HepG2 (cell line): ENCODE data around the gene SEPTIN5. TPM values are rescaled to one million over a fixed set of nuclear protein-coding genes. Genes with fewer than 3 reads are reported as not detected.

Source experiments
- ATAC-seq: fragments of 200-7000 bp; cut with Tn5 transposase; 3 replicates; pipeline ENCODE4 v1.9.1; 2020; ENCODE audit warnings: mild to moderate bottlenecking, moderate library complexity
- BruUV-seq: library from RNA; stranded (reverse); fragments of 400-500 nt; replicated peaks from 2 replicates; lab custom pipeline; 2021; lab: Mats Ljungman, UMichigan
- CTCF ChIA-PET: fragments of 300-600 bp; formaldehyde crosslinking; extraction: SDS; loops from one replicate; lab custom pipeline; 2021; ENCODE audit warnings: low total read pairs, inconsistent platforms, low intra/inter-chr PET ratio; lab: Yijun Ruan, JAX
- POLR2A ChIA-PET: fragments of 350-600 bp; sonication (Branson Sonifier 250); formaldehyde crosslinking; loops from one replicate; lab custom pipeline; 2020; ENCODE audit warnings: antibody characterized with exemption, inconsistent platforms; lab: Yijun Ruan, JAX
- DNase-seq: peaks from one replicate; pipeline ENCODE4 v3.0.0-alpha.2; 2015; ENCODE audit warnings: low spot score
- FAIRE-seq: peaks from 3 replicates; lab custom pipeline; 2011; peaks lifted over from hg19 to GRCh38; lab: Jason Lieb, UNC
- H2AFZ ChIP-seq: one replicate; pipeline ENCODE4 v1.6.1; 2011; ENCODE audit warnings: low read length, inconsistent platforms
- H3K27ac ChIP-seq: fragments of 300-600 bp; 3 replicates; pipeline ENCODE4 v1.8.0; 2011; ENCODE audit warnings: mixed run types, mild to moderate bottlenecking, mixed read lengths, low read length, inconsistent platforms; ENCODE audit not compliant: insufficient read depth; ENCODE audit errors: extremely low read length
- H3K27me3 ChIP-seq, 2 experiments: fragments of 200-600 bp in 1 of 2; 2 replicates in 1 of 2; 3 replicates in 1 of 2; pipeline versions ENCODE4 v1.6.0 to v1.8.0; 2011; ENCODE audit warnings: low read length in 2 of 2, mild to moderate bottlenecking in 2 of 2, moderate library complexity in 2 of 2, inconsistent platforms in 1 of 2; ENCODE audit not compliant: insufficient read depth in 2 of 2, control insufficient read depth in 1 of 2
- H3K36me3 ChIP-seq, 2 experiments: fragments of 200-600 bp in 1 of 2; replicated peaks in 1 of 2; 2 replicates in 1 of 2; 3 replicates in 1 of 2; pipeline versions ENCODE4 v1.5.1 to v1.8.0; 2011; ENCODE audit warnings: low read length in 2 of 2, inconsistent platforms in 1 of 2; ENCODE audit not compliant: insufficient read depth in 2 of 2, control insufficient read depth in 1 of 2
- H3K4me1 ChIP-seq: 2 replicates; pipeline ENCODE4 v1.5.1; 2012; ENCODE audit warnings: low read length, inconsistent platforms; ENCODE audit not compliant: insufficient read depth
- H3K4me2 ChIP-seq: 2 replicates; pipeline ENCODE4 v1.6.0; 2011; ENCODE audit warnings: low read depth, low read length, inconsistent platforms
- H3K4me3 ChIP-seq, 3 experiments: fragments of 200-600 bp in 1 of 3; sonication (generic), shearing (Covaris generic) in 1 of 3; replicated peaks in 1 of 3; 2 replicates each; pipeline ENCODE4 v1.5.1; 2011 to 2016; ENCODE audit warnings: low read length in 3 of 3, inconsistent platforms in 2 of 3, low read depth in 2 of 3, mild to moderate bottlenecking in 2 of 3, control low read depth in 1 of 3, mixed read lengths in 1 of 3; ENCODE audit not compliant: insufficient read depth in 1 of 3
- H3K79me2 ChIP-seq: one replicate; pipeline ENCODE4 v1.6.1; 2011; ENCODE audit warnings: low read length, inconsistent platforms; ENCODE audit not compliant: insufficient read depth
- H3K9ac ChIP-seq: 2 replicates; pipeline ENCODE4 v1.6.0; 2011; ENCODE audit warnings: mild to moderate bottlenecking, low read depth, low read length, inconsistent platforms; ENCODE audit not compliant: insufficient read depth
- H3K9me3 ChIP-seq: 2 replicates; pipeline ENCODE4 v1.5.1; 2012; ENCODE audit warnings: mild to moderate bottlenecking, low read length
- H4K20me1 ChIP-seq: 2 replicates; pipeline ENCODE4 v1.6.0; 2011; ENCODE audit warnings: inconsistent platforms, mild to moderate bottlenecking, low read length, moderate library complexity; ENCODE audit not compliant: insufficient read depth
- ARNT ChIP-seq: fragments of 450-650 bp; IDR thresholded peaks from 2 replicates; pipeline ENCODE4 v1.6.1; 2017
- ASH2L ChIP-seq: fragments of 300-600, 200-600 bp; sonication (generic); IDR thresholded peaks from 2 replicates; pipeline ENCODE4 v1.7.0; 2017; ENCODE audit warnings: low read depth, mild to moderate bottlenecking, moderate library complexity, mixed read lengths, low read length; ENCODE audit not compliant: insufficient read length
- EED ChIP-seq: sonication (generic); formaldehyde crosslinking; IDR thresholded peaks from 2 replicates; pipeline ENCODE4 v1.5.0; 2020; ENCODE audit warnings: mild to moderate bottlenecking, missing genetic modification reagents
- HOXA9 ChIP-seq: sonication (generic); formaldehyde crosslinking; IDR thresholded peaks from 2 replicates; pipeline ENCODE4 v1.8.1; 2022; ENCODE audit warnings: missing genetic modification reagents, mild to moderate bottlenecking, moderate library complexity, borderline replicate concordance
- KLF16 ChIP-seq, 2 experiments: sonication (generic) in 1 of 2; formaldehyde crosslinking in 1 of 2; IDR thresholded peaks; 2 replicates each; pipeline versions ENCODE4 v1.6.1 to v1.8.0; 2016 to 2023; ENCODE audit warnings: missing genetic modification reagents in 2 of 2, missing compliant biosample characterization in 1 of 2
- KMT2A ChIP-seq: sonication (generic); formaldehyde crosslinking; IDR thresholded peaks from 2 replicates; pipeline ENCODE4 v1.4.0; 2020; ENCODE audit warnings: missing genetic modification reagents
- PHF8 ChIP-seq: sonication (generic); formaldehyde crosslinking; IDR thresholded peaks from 2 replicates; pipeline ENCODE4 v1.5.0; 2020; ENCODE audit warnings: missing genetic modification reagents
- POLR2AphosphoS5 ChIP-seq: IDR thresholded peaks from 2 replicates; pipeline ENCODE4 v1.6.1; 2012; ENCODE audit warnings: low read depth, low read length
- TSC22D2 ChIP-seq: sonication (generic); formaldehyde crosslinking; IDR thresholded peaks from 2 replicates; pipeline ENCODE4 v1.5.1; 2020; ENCODE audit warnings: missing genetic modification reagents, mild to moderate bottlenecking, borderline replicate concordance
- ZNF180 ChIP-seq: sonication (generic); formaldehyde crosslinking; IDR thresholded peaks from 2 replicates; pipeline ENCODE4 v1.4.0; 2020; ENCODE audit warnings: low read depth, missing genetic modification reagents, borderline replicate concordance
- ZNF44 ChIP-seq: sonication (generic); formaldehyde crosslinking; IDR thresholded peaks from 2 replicates; pipeline ENCODE4 v1.5.1; 2020; ENCODE audit warnings: mild to moderate bottlenecking, missing genetic modification reagents
- ZNF557 ChIP-seq: sonication (generic); formaldehyde crosslinking; IDR thresholded peaks from 2 replicates; pipeline ENCODE4 v1.4.0; 2020; ENCODE audit warnings: missing genetic modification reagents
- ZNF577 ChIP-seq: sonication (generic); formaldehyde crosslinking; IDR thresholded peaks from 2 replicates; pipeline ENCODE4 v1.4.0; 2020; ENCODE audit warnings: mild to moderate bottlenecking, low read depth, missing genetic modification reagents, borderline replicate concordance
- ZNF589 ChIP-seq: sonication (generic); formaldehyde crosslinking; conservative IDR thresholded peaks from 2 replicates; pipeline ENCODE4 v1.8.0; 2022; ENCODE audit warnings: mild to moderate bottlenecking, moderate library complexity, missing genetic modification reagents
- ZNF780A ChIP-seq: sonication (generic); formaldehyde crosslinking; IDR thresholded peaks from 2 replicates; pipeline ENCODE4 v1.8.0; 2022; ENCODE audit warnings: mild to moderate bottlenecking, missing genetic modification reagents, moderate library complexity
- ZNF790 ChIP-seq: sonication (generic); formaldehyde crosslinking; IDR thresholded peaks from 2 replicates; pipeline ENCODE4 v1.8.0; 2022; ENCODE audit warnings: missing genetic modification reagents, mild to moderate bottlenecking, borderline replicate concordance
- ZSCAN25 ChIP-seq: sonication (generic); formaldehyde crosslinking; IDR thresholded peaks from 2 replicates; pipeline ENCODE4 v1.8.0; 2022; ENCODE audit warnings: mild to moderate bottlenecking, missing genetic modification reagents
- WGBS: methylation state at CpG from one replicate; pipeline ENCODE4 v1.1.6; 2017; ENCODE audit warnings: low lambda C conversion rate; 5-methylcytosine and 5-hydroxymethylcytosine counted together
- in situ Hi-C: cut with HindIII; loops from 2 replicates; pipeline ENCODE4 v1.10.0; 2017; ENCODE audit warnings: low pct_unique_long_range_greater_than_20kb; ENCODE audit not compliant: extremely low pct_ligation_motif_present
- intact Hi-C: fragments of 100-400 bp; cut with micrococcal nuclease; formaldehyde crosslinking; loops from one replicate; pipeline ENCODE4 v1.10.0; 2022; ENCODE audit not compliant: unreplicated experiment
- polyA plus RNA-seq, 8 experiments: library from polyadenylated mRNA; depleted of rRNA in 3 of 8; stranded (reverse) in 7 of 8; unstranded in 1 of 8; fragments of >200 nt; fragmentation: Illumina TruSeq in 4 of 8; extraction: Trizol in 4 of 8; gene quantifications; 2 replicates each; pipeline versions ENCODE4 v1.2.1 to v1.2.3, GENCODE V29; 2011 to 2016; ENCODE audit warnings: low read depth in 4 of 8, missing spikeins in 1 of 8, mixed read lengths in 1 of 8; ENCODE audit not compliant: insufficient read depth in 1 of 8
- total RNA-seq, 5 experiments: library from RNA; depleted of rRNA; stranded (reverse); fragments of >200 nt; fragmentation: Illumina TruSeq; extraction: Trizol; gene quantifications; 2 replicates each; pipeline ENCODE4 v1.2.3, GENCODE V29; 2016; ENCODE audit warnings: low read depth in 1 of 5
- TF ChIP-seq, protein P1 (sequence below): sonication (generic); formaldehyde crosslinking; IDR thresholded peaks from 2 replicates; pipeline ENCODE4 v1.4.0; 2020; ENCODE audit warnings: missing genetic modification reagents; ENCODE audit errors: not compliant biosample characterization
- TF ChIP-seq, protein P2 (sequence below): sonication (generic); formaldehyde crosslinking; IDR thresholded peaks from 2 replicates; pipeline ENCODE4 v1.9.0; 2022; ENCODE audit warnings: missing genetic modification reagents, mild to moderate bottlenecking, borderline replicate concordance

SEPTIN5 gene
- total and polyA plus RNA-seq, 2 of the 13 experiments (the other 11 are each of a cell fraction or from before 2014, with no cell fraction given), result 0.33 TPM; not detected in 1

DNA sequence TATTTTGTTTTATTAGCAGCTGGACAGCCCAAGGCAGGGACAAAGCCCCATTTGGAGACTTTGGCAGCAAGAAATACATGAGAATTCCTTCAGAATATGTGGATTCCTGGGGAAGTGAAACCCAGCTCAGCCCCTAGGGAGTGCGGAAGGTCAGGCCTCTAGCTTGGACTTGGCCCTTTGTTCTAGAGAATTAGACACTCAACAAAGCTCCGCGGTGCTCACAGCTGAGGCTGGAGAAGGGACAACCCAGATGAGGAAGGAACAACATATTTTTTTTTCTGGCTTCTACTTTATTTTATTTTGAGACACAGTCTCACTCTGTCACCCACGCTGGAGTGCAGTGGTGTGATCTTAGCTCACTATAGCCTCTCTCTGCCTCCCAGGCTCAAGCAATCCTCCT lies 44.7 kb upstream of the SEPTIN5 start:
- WGBS, result 4% methylated on average over 3 of the region's 4 CpGs
- no peak overlapping the region for H3K4me3 ChIP-seq
- no TSS peak for BruUV-seq
- H4K20me1 ChIP-seq, result no peaks in the 10 kb centered on the region; the same call in 1 of the 2 replicates
- FAIRE-seq (no peak), DNase-seq (no peak)
- ChIA-PET CTCF (no interaction called here), POLR2A (no interaction called here)
- no peaks in the 10 kb centered on the region for H3K79me2 ChIP-seq
- H3K9ac ChIP-seq, result no peak overlapping the region
- TF ChIP-seq ZSCAN25 (CRISPR knock-in tag), result no peak
- no peak for TF ChIP-seq ZNF780A (CRISPR knock-in tag)
- no peak for TF ChIP-seq PHF8 (CRISPR knock-in tag)
- no peak for TF ChIP-seq ZNF44 (CRISPR knock-in tag)
- TF ChIP-seq ZNF790 (CRISPR knock-in tag), result no peak
- no peak for TF ChIP-seq EED (CRISPR knock-in tag)
- TF ChIP-seq POLR2AphosphoS5, result no peak
- TF ChIP-seq ASH2L, result no peak
- TF ChIP-seq, all 625 proteins: peak for 0
- Histone ChIP-seq H2AFZ (no peak overlapping the region), H3K36me3 (no peaks in the 10 kb centered on the region), H3K9me3 (no peaks in the 10 kb centered on the region), H3K4me2 (no peak overlapping the region), H3K4me1 (no peaks in the 10 kb centered on the region), H3K27ac (no peak overlapping the region), H3K27me3 (peaks cover 4 to 48% of the 10 kb centered on the region in 2 experiments; a peak in 4 of 5 replicates)
- in situ Hi-C loops (no loop called here), intact Hi-C loops (no loop called here)
- ATAC-seq, result no peak

DNA sequence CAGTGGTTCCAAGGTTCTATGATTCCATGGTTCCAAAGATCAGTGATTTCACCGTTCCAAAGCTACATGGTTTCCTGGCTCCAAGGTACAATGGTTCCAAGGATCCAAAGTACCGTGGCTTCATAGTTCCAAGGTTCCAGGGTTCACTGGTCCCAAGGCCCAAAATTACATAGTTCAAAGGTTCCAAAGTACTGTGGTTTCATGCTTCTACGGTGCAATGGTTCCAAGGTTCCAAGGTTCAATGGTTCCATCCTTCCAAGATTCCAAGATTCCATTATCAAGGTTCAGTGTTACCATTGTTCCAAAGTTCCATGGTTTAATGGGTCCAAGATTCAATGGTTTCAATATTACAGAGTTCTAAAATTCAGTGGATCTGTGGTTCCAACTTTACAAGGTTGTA lies 43.0 kb upstream of the SEPTIN5 start:
- no peaks in the 10 kb centered on the region for H4K20me1 ChIP-seq
- no peaks in the 10 kb centered on the region for H3K36me3 ChIP-seq
- H3K4me1 ChIP-seq, result no peaks in the 10 kb centered on the region
- no peaks in the 10 kb centered on the region for H3K9me3 ChIP-seq
- no peak overlapping the region for H3K4me2 ChIP-seq
- no peak overlapping the region for H2AFZ ChIP-seq
- peaks cover 4 to 39% of the 10 kb centered on the region in 2 experiments; a peak in 4 of 5 replicates for H3K27me3 ChIP-seq
- POLR2A ChIA-PET, result no interaction called here
- FAIRE-seq (no peak), ATAC-seq (no peak), DNase-seq (no peak)
- CTCF ChIA-PET, result no interaction called here
- no peaks in the 10 kb centered on the region for H3K79me2 ChIP-seq
- H3K9ac ChIP-seq, result no peak overlapping the region
- no peak overlapping the region for H3K27ac ChIP-seq
- in situ Hi-C loops, result no loop called here
- BruUV-seq, result no TSS peak
- H3K4me3 ChIP-seq, result no peak overlapping the region
- intact Hi-C loops, result no loop called here
- WGBS, result 3% methylated on average over 3 of the region's 3 CpGs
- TF ChIP-seq, protein P1, sequence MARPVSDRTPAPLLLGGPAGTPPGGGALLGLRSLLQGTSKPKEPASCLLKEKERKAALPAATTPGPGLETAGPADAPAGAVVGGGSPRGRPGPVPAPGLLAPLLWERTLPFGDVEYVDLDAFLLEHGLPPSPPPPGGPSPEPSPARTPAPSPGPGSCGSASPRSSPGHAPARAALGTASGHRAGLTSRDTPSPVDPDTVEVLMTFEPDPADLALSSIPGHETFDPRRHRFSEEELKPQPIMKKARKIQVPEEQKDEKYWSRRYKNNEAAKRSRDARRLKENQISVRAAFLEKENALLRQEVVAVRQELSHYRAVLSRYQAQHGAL (CRISPR knock-in tag), result no peak
- TF ChIP-seq KMT2A (CRISPR knock-in tag), result no peak
- TF ChIP-seq, protein P2, sequence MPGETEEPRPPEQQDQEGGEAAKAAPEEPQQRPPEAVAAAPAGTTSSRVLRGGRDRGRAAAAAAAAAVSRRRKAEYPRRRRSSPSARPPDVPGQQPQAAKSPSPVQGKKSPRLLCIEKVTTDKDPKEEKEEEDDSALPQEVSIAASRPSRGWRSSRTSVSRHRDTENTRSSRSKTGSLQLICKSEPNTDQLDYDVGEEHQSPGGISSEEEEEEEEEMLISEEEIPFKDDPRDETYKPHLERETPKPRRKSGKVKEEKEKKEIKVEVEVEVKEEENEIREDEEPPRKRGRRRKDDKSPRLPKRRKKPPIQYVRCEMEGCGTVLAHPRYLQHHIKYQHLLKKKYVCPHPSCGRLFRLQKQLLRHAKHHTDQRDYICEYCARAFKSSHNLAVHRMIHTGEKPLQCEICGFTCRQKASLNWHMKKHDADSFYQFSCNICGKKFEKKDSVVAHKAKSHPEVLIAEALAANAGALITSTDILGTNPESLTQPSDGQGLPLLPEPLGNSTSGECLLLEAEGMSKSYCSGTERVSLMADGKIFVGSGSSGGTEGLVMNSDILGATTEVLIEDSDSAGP (CRISPR knock-in tag), result no peak
- TF ChIP-seq ZNF589, result no peak
- no peak for TF ChIP-seq ZNF577 (CRISPR knock-in tag)
- TF ChIP-seq ZNF557 (CRISPR knock-in tag), result no peak
- no peak for TF ChIP-seq ZNF180 (CRISPR knock-in tag)
- TF ChIP-seq KLF16 (CRISPR knock-in tag; IDR thresholded peaks at IDR 0.05), result no peak
- TF ChIP-seq ARNT, result no peak
- no peak for TF ChIP-seq HOXA9
- TF ChIP-seq TSC22D2 (CRISPR knock-in tag), result no peak
